ENCODE results near the gene PEX1.
"Not testable (repeated sequence)": the region's sequence is repeated elsewhere in the genome, so short reads cannot be mapped to it uniquely, and the experiment has no call there.

PEX1 gene

DNA sequence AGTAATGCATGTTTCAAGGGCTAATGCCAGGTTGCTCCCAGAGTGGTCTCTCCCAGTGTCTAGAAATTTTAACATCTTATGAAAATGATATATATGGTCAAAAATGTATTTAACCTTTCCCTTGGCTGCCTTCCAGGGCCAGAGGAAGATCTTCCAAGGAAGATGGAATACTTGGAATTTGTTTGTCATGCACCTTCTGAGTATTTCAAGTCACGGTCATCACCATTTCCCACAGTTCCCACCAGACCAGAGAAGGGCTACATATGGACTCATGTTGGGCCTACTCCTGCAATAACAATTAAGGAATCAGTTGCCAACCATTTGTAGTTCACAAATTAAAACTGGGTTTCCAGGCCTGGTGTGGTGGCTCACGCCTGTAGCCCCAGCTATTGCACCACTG is 72.1 kb downstream of the PEX1 start:
- DNase-seq, result no peak

DNA sequence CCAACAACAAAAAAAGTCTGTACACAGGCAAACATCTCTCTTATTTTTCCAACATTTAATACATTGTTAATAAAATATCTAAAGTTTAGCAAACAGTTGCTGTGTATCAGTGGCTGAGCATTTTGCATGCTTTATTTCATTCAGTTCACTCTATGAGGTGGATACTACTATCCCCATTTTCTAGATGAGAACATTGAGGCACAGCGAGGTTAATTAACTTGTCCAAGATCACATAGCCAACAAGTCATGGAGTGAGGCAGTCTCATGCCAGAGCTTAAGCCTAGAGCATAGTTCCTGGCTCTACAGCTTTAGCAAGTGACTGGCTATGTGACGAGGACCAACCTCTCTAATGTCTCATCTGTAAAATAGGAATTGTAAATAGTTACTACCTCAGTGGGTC is 76.7 kb downstream of the PEX1 start:
- no peak for DNase-seq

DNA sequence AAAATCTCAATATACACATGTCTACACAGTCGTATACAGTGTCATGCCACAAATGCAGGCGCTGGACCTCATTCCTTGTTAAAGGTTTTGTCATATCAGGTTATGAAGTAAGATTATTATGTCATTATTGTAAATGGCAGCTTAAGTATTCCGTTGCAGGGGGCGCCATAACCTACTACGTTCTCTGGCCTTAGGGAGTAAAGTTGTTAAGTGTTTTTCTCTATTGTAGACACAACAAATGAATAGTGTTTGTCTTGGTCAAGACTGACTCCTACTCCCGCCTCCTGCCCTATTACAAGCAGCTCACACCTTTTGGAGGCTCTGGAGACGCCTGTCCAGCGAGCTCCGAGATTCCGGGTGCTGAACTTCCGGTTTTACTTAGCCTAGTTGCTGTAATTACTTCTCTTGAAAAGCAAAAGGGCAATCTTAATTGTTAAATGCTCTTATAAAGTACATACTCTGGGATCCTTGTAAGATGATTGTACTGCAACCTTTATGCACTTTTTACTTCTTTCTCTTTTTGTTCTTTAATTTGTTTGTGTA is 80.0 kb downstream of the PEX1 start:
- peak; percentile 58 to 63 for DNase-seq

DNA sequence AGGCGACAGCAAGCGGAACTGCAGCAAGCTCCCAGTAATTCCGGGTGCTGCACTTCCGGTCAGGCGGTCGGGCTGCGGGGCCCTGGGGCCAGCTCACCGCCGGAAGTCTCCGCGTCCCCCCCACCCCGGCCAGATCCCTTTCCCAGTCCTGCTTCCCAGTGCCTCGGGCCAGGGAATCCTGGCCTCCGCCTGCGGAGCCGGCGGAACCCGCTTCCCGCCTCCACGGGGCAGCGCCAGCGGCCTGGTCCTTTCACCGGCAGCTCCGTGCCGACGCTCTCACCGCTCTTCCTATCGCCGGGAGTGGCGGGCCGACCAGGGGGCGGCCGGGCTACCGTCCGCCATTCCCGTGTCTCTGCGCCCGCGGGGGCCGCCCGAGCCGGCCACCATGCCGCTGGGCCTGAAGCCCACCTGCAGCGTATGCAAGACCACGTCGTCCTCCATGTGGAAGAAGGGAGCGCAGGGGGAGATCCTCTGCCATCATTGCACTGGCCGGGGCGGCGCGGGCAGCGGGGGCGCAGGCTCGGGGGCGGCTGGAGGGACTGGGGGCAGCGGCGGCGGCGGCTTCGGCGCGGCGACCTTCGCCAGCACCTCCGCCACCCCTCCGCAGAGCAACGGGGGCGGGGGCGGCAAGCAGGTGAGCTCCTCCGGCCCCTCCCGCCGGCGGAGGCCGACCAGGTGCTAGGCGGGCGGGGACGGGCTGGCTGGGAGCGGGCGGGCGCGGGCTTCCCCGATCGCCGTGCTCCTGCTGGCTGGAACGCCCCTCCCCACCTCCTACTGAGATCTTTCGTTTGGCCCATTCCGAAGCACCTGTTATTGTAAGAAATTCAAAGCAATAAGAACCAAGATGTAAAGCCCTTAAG is 80.7 kb downstream of the PEX1 start, which contains the start of gene GATAD1:
Gene GATAD1, plus strand, starts transcription at position 138 of the 860 bp plus-strand sequence. Its CDS starts 248 bp downstream, at position 386.
- peak; percentile 77 to 79 for DNase-seq

DNA sequence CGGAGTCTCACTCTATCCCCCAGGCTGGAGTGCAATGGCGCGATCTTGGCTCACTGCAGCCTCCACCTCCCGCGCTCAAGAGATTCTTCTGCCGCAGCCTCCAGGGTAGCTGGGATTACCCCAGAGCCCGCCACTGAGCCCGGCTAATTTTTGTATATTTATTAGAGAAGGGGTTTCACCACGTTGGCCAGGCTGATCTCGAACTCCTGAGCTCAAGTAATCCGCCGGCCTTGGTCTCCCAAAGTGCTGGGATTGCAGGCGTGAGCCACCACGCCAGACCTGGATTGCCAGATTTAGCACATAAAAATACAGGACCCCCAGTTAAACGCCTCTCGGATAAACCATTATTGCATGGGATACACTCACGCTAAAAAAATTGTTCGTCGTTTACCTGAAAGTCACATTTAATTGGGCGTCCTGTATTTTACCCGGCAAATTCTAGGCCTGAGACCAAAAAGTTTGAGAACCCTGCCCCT is 81.4 kb downstream of the PEX1 start:
- no peak for DNase-seq

DNA sequence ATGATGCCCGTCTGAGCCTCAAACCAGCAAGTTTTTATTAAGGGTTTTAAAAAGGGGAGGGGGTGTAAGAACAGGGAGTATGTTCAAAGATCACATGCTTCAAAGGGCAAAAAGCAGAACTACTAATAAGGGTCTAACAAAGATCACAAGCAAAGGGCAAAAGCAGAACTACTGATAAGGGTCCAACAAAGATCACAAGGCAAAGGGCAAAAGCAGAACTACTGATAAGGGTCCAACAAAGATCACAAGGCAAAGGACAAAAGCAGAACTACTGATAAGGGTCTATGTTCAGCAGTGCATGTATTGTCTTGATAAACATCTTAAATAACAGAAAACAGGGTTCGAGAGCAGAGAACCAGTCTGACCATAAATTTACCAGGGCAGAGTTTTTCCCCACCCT is 85.6 kb downstream of the PEX1 start:
- not testable (repeated sequence) for DNase-seq

DNA sequence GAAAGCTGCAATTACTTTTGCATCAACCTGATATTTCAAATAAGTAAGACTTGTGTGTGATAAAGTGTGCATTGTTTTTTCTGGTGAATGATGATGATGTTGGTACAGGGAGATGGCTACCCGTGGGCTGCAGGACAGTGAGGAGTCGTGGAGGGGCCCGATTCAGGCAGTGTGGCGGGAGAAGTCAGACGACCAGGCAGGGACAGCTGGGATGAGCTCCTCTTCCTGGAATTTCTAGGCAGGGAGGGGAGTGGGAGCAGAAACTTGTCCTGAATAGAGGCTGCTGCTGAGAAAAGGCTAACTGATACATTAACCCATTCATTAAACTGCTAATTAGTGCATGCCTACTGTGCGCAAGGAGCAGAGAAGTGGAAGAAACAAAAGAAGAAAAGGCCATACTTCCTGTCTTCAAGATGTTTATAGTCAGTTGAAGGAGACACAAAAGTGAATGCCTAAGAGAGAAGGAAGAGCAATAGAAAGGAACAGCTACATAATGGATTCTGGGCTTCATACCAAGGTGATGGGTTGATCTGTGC is 90.3 kb downstream of the PEX1 start:
- no peak for DNase-seq
